ENCODE measurements around the gene RFTN1.

The RFTN1 gene

GRCh38 chr3:16425398-16426028 is 88.0 kb downstream of the RFTN1 start:
- in situ Hi-C loops (cut with MboI; ENCODE audit: low pct_unique_long_range_greater_than_20kb, low sequenced_read_pairs, unreplicated experiment) = no loop called here
- TF ChIP-seq CTCF (IDR thresholded peaks at IDR 0.05; ENCODE audit: extremely low read depth, insufficient read depth, missing control alignments) = no peak
- no peak for DNase-seq (ENCODE audit: low spot score)

DNA sequence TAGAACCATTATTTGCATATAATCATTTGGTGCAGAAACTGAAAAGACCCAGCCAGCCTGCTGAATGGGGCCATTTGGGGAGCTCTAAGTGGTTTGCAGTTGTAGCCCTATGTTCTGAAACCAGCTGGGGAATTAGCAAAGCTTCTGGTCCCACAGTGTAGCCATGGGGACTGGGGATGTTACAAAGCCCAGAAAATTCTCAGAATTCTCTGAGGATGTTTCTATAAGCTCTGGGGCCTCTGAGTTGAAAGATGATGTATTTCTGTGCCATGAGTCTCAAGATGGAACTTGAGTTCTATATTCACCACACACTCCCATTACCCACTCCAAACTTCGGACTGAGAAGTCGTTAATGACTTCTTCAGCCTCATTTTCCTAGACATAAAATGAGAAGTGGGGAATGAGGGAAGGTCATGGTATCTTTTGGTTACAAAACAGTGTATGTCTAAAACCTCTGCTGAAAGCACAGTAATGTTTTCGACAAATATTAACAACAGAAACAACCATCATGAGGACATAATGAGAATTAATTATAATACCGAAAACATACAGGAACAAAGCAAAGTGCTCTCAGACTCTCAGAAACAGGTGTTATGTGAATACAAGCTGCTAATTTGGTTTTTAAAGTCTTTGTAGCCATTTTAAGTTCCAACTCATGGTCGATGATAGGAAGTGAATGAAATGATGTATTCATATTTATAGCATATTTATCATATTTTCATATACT is 89.4 kb downstream of the RFTN1 start:
- no peak for TF ChIP-seq CTCF (IDR thresholded peaks at IDR 0.05; ENCODE audit: extremely low read depth, insufficient read depth, missing control alignments)
- in situ Hi-C loops (cut with MboI; ENCODE audit: low pct_unique_long_range_greater_than_20kb, low sequenced_read_pairs, unreplicated experiment) = no loop called here
- DNase-seq (ENCODE audit: low spot score) = peak; percentile 43

DNA sequence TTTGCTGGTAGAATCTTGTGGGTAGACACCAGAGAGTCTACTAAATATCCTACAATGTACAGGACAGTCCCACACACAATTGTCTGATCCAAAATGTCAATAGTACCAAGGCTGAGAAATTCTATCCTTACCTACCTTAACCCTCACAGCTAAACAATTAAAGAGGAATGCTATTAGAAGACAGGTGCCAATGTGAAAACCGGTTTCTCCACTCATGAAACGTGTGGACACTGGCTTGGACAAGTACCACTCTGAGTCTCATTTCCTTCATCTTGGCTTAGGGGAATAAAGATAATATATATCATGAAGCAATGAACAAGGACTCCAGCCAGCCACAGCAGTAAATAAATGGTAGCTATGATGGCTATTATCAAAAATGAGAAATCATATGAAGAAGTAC is 90.2 kb downstream of the RFTN1 start:
- no peak for DNase-seq (ENCODE audit: low spot score)
- in situ Hi-C loops (cut with MboI; ENCODE audit: low pct_unique_long_range_greater_than_20kb, low sequenced_read_pairs, unreplicated experiment) = no loop called here
- TF ChIP-seq CTCF (IDR thresholded peaks at IDR 0.05; ENCODE audit: extremely low read depth, insufficient read depth, missing control alignments) = no peak

DNA sequence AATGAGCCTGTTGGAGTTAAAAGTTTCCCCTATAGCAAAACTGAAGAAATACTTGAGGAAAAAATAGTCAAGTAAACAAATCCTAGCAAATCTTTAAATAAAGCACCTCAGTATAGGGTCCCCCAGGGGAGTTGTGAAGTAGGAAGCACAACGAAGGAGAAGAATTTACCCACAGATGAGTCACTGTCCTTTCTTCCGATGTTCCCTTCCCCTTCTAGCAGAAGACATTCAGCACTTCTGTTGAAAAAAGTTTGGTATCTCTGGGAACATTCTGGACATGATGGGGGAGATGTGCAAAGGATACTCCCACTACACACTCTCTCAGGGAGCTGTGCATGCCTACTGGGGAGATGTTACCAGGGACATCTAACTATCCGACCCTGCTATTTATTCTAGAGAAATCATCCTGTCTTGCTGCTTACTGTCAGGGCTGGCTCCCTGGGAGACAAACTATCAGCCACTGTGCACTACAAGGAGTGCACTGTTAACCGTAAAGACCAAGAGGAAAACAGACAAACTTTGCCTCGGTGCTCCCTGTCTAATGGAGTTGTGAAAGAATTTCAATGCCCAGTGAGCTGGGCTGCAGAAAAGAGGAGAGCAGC is 93.8 kb downstream of the RFTN1 start:
- in situ Hi-C loops (cut with MboI; ENCODE audit: low pct_unique_long_range_greater_than_20kb, low sequenced_read_pairs, unreplicated experiment) = no loop called here
- no peak for TF ChIP-seq CTCF (IDR thresholded peaks at IDR 0.05; ENCODE audit: extremely low read depth, insufficient read depth, missing control alignments)
- no peak for DNase-seq (ENCODE audit: low spot score)

DNA sequence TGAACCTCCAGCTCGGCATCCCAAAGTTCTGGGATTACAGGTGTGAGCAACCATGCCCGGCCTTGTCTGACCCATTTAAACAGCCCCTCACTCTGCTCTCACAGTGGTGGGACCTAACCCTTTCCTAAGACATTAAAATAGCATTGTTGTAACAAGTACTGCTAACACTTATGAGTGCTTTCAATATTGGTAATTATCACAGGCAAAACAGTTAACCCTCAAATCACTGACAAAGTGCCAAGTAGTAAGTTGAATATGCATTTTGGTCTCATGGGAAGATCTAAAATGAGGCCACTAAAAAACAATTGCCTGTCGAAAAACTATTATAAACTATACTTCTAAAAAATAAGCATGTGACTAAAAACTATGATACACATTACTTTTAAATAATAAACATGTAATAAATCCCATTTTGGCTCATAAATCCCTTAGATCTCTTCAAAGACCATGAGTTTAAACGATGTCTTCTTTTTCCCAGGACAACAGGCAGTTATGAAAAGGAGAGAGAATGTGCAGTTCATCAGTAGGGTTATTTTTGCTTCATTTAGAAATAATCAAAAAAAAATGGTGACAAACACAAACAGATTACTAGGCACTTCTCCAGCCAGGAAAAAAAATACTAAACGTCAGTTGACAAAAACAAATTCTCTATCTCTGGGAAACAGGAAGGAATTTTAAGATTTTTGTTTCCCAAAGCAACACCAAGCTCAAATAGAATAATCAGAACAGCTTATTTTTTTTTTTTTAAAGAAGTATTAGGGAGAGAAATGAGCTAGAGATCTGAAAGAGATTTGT is 95.4 kb downstream of the RFTN1 start:
- no peak for DNase-seq (ENCODE audit: low spot score)
- in situ Hi-C loops (cut with MboI; ENCODE audit: low pct_unique_long_range_greater_than_20kb, low sequenced_read_pairs, unreplicated experiment) = no loop called here
- no peak for TF ChIP-seq CTCF (IDR thresholded peaks at IDR 0.05; ENCODE audit: extremely low read depth, insufficient read depth, missing control alignments)

DNA sequence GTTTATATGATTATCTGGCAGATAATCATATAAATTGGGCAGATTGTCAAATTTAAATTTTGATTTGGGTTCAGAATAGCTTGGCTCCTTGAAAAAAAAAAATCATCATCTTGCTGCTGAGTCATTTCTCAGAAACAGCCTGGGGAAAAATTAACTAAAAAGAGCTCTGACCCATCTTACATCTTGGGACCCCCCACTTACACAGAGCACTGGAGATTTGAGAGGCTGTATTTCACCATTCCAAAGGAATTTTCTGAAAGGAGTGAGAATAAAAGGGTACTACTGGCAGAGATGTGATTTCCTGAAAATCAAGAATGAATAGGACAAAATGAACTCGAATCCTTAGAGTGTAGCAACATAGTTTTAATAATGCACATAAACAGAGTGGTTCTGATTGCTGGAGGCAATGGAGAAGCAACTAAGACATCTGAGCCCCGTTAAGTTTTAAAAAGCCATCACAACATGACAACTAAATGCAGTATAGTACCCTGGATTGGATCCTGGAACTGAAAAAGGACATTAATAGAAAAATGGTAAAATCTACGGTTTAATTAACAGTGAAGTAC is 97.5 kb downstream of the RFTN1 start:
- in situ Hi-C loops (cut with MboI; ENCODE audit: low pct_unique_long_range_greater_than_20kb, low sequenced_read_pairs, unreplicated experiment) = no loop called here
- DNase-seq (ENCODE audit: low spot score) = no peak
- no peak for TF ChIP-seq CTCF (IDR thresholded peaks at IDR 0.05; ENCODE audit: extremely low read depth, insufficient read depth, missing control alignments)

Measured in GM13977 (cell line).